ENCODE measurements around the gene MYBPH. TPM values are rescaled to one million over a fixed set of nuclear protein-coding genes. Genes with fewer than 3 reads are reported as not detected.

MYBPH gene
- polyA plus RNA-seq, 3 donors: 0.08 to 0.34 TPM; not detected in 1

DNA sequence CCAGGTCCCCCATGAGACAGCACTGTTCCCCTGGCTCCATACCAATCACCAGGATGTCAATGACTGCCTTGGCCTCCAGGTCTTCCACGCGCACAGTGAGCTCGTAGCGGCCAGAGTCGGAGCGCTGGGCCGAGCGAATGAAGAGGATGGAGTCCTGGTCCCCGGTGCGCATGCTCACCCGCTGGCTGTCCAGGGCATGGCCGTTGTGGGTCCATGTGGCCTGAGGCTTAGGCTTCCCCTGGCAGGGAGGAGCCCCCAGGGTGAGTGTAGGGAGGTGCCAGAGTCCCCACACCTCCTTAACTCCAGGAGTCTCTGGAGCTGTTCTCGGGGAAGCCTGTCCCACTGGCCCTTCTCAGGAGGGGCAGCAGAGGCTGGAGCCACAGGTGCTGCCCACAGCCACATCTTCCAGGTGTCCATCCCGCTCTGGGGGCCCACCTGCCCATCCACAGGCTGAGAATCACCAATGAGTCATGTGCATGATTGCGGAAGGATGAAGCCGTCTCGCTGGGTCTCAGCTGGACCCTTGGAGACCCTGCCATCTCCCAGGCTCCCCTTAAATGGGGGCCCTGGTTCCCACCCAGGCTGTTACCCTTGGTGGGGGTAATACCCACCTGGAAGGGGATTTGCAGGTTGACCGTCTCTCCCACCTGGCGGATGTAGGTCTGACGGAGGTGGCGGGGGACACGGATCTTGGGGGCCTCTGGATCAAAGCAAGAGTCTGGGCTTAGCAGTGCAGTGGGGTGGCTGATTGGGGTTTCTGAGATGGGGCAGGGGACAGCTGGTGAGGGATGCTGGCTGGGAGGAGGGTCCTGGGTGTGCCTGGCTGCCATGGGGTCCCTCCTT, 4.1 kb downstream of the MYBPH start:
- no peak overlapping the region for H3K27ac ChIP-seq (ENCODE audit: low read depth, low read length)
- WGBS, 3 donors: 92 to 94% (median 93%) methylated on average over 22 of the region's 22 CpGs

DNA sequence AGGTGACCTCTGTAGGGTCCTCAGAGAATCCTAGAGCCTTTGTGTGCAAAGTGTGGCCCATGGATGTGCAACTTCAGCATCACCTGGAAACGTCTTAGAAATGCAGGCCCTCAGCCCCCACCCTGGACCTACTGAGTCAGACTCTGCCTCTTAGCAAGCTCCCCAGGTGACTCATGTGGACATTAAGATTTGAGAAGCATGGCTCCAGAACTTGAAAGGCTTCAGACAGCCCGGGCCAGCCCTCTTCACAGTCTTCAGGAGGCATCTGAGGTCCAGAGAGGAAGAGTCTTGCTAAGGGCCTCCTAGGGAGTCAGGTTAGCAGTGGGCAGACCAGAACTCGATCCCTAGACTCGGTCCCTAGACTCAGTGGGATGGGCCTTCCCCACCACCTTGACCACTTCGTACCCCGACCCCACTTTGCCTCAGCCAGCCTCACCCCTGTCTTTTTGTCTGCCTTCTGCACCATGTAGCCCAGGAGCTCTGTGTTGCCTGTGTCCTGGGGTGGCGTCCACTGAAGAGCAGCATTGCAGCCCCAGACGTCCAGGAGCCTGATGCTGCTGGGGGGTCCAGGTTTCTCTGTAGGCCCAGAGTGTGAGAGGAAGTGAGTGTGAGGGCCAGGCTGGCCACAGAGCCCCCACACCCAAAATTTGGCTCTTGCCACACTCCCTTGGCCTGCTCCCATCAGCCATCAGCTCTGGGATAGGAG, 4.8 kb downstream of the MYBPH start:
- WGBS, 3 donors: 75 to 83% (median 81%) methylated on average over 8 of the region's 8 CpGs
- H3K27ac ChIP-seq (ENCODE audit: low read depth, low read length): no peak overlapping the region

- no peak overlapping the region for H3K27ac ChIP-seq (ENCODE audit: low read depth, low read length)
- WGBS, 3 donors: 83 to 88% (median 86%) methylated on average over 21 of the region's 21 CpGs
Observed at GRCh38 chr1:203169770-203170520, 5.7 kb downstream of the MYBPH start.

- no peak overlapping the region for H3K27ac ChIP-seq (ENCODE audit: low read depth, low read length)
- 93 to 95% (median 94%) methylated on average over 9 of the region's 9 CpGs for WGBS, 3 donors
Observed at GRCh38 chr1:203168991-203169390, 6.6 kb downstream of the MYBPH start.

GRCh38 chr1:203168256-203168786, 7.3 kb downstream of the MYBPH start:
- WGBS, 3 donors: 94 to 96% (median 95%) methylated on average over 12 of the region's 12 CpGs
- no peak overlapping the region for H3K27ac ChIP-seq (ENCODE audit: low read depth, low read length)

- 88 to 97% (median 97%) methylated on average over 5 of the region's 5 CpGs for WGBS, 3 donors
- H3K27ac ChIP-seq (ENCODE audit: low read depth, low read length): no peak overlapping the region
Observed at GRCh38 chr1:203167913-203168200, 7.8 kb downstream of the MYBPH start.

DNA sequence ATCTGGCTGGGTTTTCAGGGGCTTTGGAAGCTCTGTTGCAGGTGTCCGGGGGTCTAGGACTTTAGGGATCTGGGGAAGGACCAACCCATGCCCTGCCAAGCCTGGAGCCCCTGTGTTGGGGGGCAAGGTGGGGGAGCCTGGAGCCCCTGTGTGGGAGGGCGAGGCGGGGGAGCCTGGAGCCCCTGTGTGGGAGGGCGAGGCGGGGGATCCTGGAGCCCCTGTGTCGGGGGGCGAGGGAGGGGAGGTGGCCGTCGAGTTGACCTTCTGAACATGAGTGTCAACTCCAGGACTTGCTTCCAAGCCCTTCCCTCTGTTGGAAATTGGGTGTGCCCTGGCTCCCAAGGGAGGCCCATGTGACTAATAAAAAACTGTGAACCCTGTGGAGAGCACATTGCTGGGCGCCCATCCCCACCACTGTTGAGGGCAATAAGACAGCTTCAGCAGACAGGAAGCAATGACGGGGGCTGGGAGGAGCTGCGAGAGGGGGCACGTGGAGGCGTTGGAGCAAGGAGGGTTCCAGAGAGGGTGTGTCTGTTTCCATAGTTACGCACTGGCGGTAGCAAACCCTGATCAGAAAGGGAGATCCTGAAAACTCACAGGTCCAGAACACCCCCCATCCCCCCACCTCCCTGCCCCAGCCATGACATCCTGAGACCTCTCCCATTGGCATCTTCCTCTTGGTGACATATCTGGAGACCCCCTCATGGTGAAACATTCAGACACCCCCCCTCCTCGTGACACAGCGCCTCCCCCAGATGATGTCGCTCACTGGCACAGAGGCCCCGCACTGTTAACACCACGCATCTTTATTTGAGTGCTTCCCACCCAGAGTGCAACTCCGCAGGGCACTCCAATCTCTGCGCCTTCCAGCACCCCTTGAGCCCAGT, 8.4 kb downstream of the MYBPH start:
- WGBS, 3 donors: 75 to 82% (median 80%) methylated on average over 22 to 23 of the region's 23 CpGs
- H3K27ac ChIP-seq (ENCODE audit: low read depth, low read length): no peak overlapping the region

GRCh38 chr1:203166192-203166940, 9.3 kb downstream of the MYBPH start:
- H3K27ac ChIP-seq (ENCODE audit: low read depth, low read length): no peak overlapping the region
- WGBS, 3 donors: 54 to 68% (median 67%) methylated on average over 14 of the region's 14 CpGs

GRCh38 chr1:203165800-203166161, 9.8 kb downstream of the MYBPH start:
- WGBS, 3 donors: 92 to 98% (median 95%) methylated on average over 8 of the region's 8 CpGs

DNA sequence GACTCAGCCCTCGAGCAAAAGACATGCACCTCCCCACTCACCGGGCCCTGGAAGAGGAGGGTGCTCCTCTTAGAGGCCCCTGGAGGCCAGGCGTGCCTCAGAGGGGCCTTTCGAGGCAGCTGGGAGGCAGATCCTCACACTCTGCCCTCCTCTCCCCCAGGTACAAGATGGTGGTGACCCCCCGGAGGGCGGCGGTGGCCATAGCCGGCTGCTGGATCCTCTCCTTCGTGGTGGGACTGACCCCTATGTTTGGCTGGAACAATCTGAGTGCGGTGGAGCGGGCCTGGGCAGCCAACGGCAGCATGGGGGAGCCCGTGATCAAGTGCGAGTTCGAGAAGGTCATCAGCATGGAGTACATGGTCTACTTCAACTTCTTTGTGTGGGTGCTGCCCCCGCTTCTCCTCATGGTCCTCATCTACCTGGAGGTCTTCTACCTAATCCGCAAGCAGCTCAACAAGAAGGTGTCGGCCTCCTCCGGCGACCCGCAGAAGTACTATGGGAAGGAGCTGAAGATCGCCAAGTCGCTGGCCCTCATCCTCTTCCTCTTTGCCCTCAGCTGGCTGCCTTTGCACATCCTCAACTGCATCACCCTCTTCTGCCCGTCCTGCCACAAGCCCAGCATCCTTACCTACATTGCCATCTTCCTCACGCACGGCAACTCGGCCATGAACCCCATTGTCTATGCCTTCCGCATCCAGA, 10.4 kb downstream of the MYBPH start:
- no peak overlapping the region for H3K27ac ChIP-seq (ENCODE audit: low read depth, low read length)
- 90 to 92% (median 91%) methylated on average over 28 of the region's 28 CpGs for WGBS, 3 donors

More at GRCh38 chr1:203165800-203166161, 9.8 kb downstream of the MYBPH start:
- H3K27ac ChIP-seq (ENCODE audit: low read depth, low read length): no peak overlapping the region

DNA sequence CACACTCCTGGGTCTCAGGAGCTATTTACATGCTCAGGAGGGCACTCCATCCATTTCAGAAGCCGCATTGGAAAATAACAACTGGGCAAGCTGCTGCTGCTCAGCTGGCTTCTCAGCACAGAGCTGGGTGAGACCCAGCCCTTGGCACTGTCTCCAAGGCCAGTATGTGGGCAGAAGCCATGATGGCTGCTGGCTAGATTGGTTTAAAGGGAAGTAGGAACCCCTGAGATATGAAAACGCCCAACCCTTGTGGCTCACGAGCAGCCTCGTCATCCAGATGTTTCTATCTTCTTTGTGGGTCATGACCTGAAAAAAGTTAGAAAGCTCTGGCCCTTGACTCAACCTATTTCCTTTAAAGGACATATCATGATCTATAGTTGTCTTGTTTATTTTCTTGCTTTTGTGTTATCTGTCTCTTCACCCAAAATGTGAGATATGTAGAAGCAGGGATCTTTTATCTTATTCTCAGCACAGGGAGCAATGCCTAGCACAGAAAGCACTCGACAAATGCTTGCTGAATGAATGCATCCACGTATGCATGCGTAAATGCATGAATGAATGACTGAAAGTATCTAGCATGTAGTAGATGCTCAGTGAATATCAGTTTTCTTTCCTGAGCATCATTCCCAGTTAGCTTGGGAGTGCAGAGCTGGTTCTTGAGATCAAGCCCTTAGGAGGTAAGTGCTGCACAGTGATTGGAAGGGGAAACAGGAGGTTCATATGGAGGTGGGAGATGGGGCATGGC, 11.6 kb downstream of the MYBPH start:
- 62 to 73% (median 69%) methylated on average over 7 of the region's 7 CpGs for WGBS, 3 donors
- no peak overlapping the region for H3K27ac ChIP-seq (ENCODE audit: low read depth, low read length)

DNA sequence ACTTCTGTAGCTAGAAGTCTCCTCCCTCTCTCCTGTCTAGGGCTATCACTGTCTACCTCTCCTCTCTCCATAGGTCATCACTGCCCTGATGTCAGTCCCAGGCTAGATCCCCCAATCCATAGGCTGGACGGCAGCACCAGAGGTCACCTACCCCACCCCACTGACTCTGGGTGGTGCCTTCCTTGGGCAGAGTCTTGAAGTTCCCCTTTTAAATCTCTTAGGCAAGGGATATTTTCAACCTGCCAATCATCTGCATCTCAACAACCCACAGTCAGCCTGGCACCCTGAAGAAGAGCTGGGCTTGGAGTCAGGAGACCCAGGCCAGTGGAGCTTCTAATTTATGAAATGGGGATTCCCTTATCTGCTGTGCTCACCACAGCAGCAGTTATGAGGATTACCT, 13.2 kb downstream of the MYBPH start:
- H3K27ac ChIP-seq (ENCODE audit: low read depth, low read length): no peak overlapping the region
- WGBS, 3 donors: 41 to 77% (median 44%) methylated on average over 1 of the region's 1 CpG

DNA sequence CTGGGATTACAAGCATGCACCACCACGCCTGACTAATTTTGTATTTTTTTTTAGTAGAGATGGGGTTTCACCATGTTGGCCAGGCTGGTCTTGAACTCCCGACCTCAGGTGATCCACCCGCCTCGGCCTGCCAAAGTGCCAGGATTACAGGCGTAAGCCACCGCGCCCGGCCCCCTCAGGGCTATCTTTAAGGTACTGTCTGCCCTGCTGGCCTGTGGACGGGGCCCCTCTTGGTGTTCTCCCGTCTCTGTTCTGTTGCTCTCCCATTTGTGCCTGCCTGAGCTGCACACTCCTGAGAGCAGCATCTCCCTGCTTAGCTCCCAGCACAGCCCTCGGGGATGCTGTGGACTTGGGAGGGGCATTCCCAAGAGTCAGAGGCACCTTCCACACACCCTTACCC, 13.9 kb downstream of the MYBPH start:
- no peak overlapping the region for H3K27ac ChIP-seq (ENCODE audit: low read depth, low read length)
- WGBS, 3 donors: 87 to 90% (median 90%) methylated on average over 11 of the region's 11 CpGs

DNA sequence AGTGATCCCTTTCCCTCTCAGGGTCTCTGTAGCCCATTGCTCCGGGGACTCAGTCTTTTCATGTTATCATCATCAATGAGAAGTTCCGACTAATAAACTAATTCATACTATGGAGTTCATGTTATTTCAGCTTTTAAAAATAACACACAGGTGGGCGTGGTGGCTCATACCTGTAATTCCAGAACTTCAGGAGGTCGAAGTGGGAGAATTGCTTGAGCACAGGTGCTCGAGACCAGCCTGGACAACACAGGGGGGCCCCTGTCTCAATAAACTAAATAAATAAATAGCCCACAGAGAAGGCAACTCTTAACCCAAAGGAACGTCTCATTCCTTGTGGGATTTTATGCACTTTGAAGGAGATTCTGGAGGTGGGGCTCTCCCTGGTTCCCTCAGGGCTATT, 14.5 kb downstream of the MYBPH start:
- no peak overlapping the region for H3K27ac ChIP-seq (ENCODE audit: low read depth, low read length)
- WGBS, 3 donors: 48 to 85% (median 81%) methylated on average over 6 of the region's 6 CpGs

- no peak overlapping the region for H3K27ac ChIP-seq (ENCODE audit: low read depth, low read length)
- 67 to 83% (median 78%) methylated on average over 1 of the region's 1 CpG for WGBS, 3 donors
Observed at GRCh38 chr1:203159844-203160243, 15.8 kb downstream of the MYBPH start.

- no peak overlapping the region for H3K27ac ChIP-seq (ENCODE audit: low read depth, low read length)
- 84 to 86% (median 85%) methylated on average over 9 of the region's 9 CpGs for WGBS, 3 donors
Observed at GRCh38 chr1:203158960-203159665, 16.5 kb downstream of the MYBPH start.
